H9 (cell line): Measurements from ENCODE around the gene EDA. TPM values are rescaled to one million over a fixed set of nuclear protein-coding genes. Genes with fewer than 3 reads are reported as not detected.

ENCODE experiments used
- DNase-seq: peaks from one replicate; pipeline ENCODE4 v3.0.0-alpha.2; 2017
- H2AFZ ChIP-seq: one replicate; pipeline ENCODE4 v1.6.1; 2013; ENCODE audit warnings: mild to moderate bottlenecking, low read length, control low read depth, moderate library complexity
- H2AK5ac ChIP-seq: 2 replicates; pipeline ENCODE4 v1.6.1; 2013; ENCODE audit warnings: low read length, control low read depth, mixed read lengths; ENCODE audit not compliant: insufficient read length
- H2BK120ac ChIP-seq: one replicate; pipeline ENCODE4 v1.6.1; 2013; ENCODE audit warnings: low read depth, mild to moderate bottlenecking, low read length, control low read depth, inconsistent platforms; ENCODE audit not compliant: poor library complexity, severe bottlenecking
- H2BK12ac ChIP-seq: 2 replicates; pipeline ENCODE4 v1.6.1; 2013; ENCODE audit warnings: low read length, control low read depth, mixed read lengths, low read depth; ENCODE audit not compliant: insufficient read length
- H2BK15ac ChIP-seq: 2 replicates; pipeline ENCODE4 v1.6.1; 2013; ENCODE audit warnings: low read depth, low read length, control low read depth
- H2BK20ac ChIP-seq: one replicate; pipeline ENCODE4 v1.6.1; 2013; ENCODE audit warnings: low read depth, mild to moderate bottlenecking, low read length, control low read depth, inconsistent platforms; ENCODE audit not compliant: poor library complexity, severe bottlenecking
- H2BK5ac ChIP-seq: 2 replicates; pipeline ENCODE4 v1.6.1; 2013; ENCODE audit warnings: low read length, control low read depth, mixed read lengths; ENCODE audit not compliant: insufficient read length
- H3K14ac ChIP-seq: 2 replicates; pipeline ENCODE4 v1.6.1; 2013; ENCODE audit warnings: low read length, control low read depth; ENCODE audit not compliant: insufficient read depth
- H3K18ac ChIP-seq: 2 replicates; pipeline ENCODE4 v1.6.1; 2013; ENCODE audit warnings: low read depth, mild to moderate bottlenecking, mixed read lengths, low read length, control low read depth; ENCODE audit not compliant: insufficient read length
- H3K23ac ChIP-seq: 2 replicates; pipeline ENCODE4 v1.6.1; 2013; ENCODE audit warnings: low read length, control low read depth, mixed read lengths, low read depth; ENCODE audit not compliant: insufficient read length
- H3K23me2 ChIP-seq: 2 replicates; pipeline ENCODE4 v1.6.1; 2013; ENCODE audit warnings: low read depth, mild to moderate bottlenecking, mixed read lengths, low read length, control low read depth; ENCODE audit not compliant: insufficient read length, poor library complexity, severe bottlenecking
- H3K27ac ChIP-seq: 2 replicates; pipeline ENCODE4 v1.5.1; 2013; ENCODE audit warnings: low read length, control low read depth, mixed read lengths, low read depth; ENCODE audit not compliant: insufficient read length
- H3K27me3 ChIP-seq: 2 replicates; pipeline ENCODE4 v1.6.1; 2013; ENCODE audit warnings: low read length, control low read depth, inconsistent platforms; ENCODE audit not compliant: insufficient read depth
- H3K4ac ChIP-seq: 2 replicates; pipeline ENCODE4 v1.6.1; 2013; ENCODE audit warnings: low read depth, mild to moderate bottlenecking, control low read depth, inconsistent platforms, low read length, moderate library complexity
- H3K4me1 ChIP-seq: 2 replicates; pipeline ENCODE4 v1.6.1; 2013; ENCODE audit warnings: low read length, control low read depth, inconsistent platforms; ENCODE audit not compliant: insufficient read depth
- H3K4me2 ChIP-seq: 2 replicates; pipeline ENCODE4 v1.6.1; 2013; ENCODE audit warnings: low read length, control low read depth, mixed read lengths; ENCODE audit not compliant: insufficient read length, insufficient read depth
- H3K56ac ChIP-seq: 2 replicates; pipeline ENCODE4 v1.6.1; 2013; ENCODE audit warnings: low read depth, mild to moderate bottlenecking, mixed read lengths, low read length, control low read depth; ENCODE audit not compliant: insufficient read length
- H3K79me1 ChIP-seq: 2 replicates; pipeline ENCODE4 v1.6.1; 2013; ENCODE audit warnings: low read depth, mild to moderate bottlenecking, moderate library complexity, low read length, control low read depth, inconsistent platforms; ENCODE audit not compliant: insufficient read depth, poor library complexity, severe bottlenecking
- H3K79me2 ChIP-seq: 2 replicates; pipeline ENCODE4 v1.6.1; 2013; ENCODE audit warnings: low read length, control low read depth, inconsistent platforms; ENCODE audit not compliant: insufficient read depth
- H3K9ac ChIP-seq: 2 replicates; pipeline ENCODE4 v1.6.1; 2013; ENCODE audit warnings: low read length, control low read depth, mixed read lengths; ENCODE audit not compliant: insufficient read length; ENCODE audit errors: extremely low read depth
- H3K9me3 ChIP-seq: one replicate; pipeline ENCODE4 v1.6.1; 2013; ENCODE audit warnings: low read depth, low read length, inconsistent platforms; ENCODE audit not compliant: control insufficient read depth
- H3T11ph ChIP-seq: one replicate; pipeline ENCODE4 v1.6.1; 2013; ENCODE audit warnings: mild to moderate bottlenecking, low read length, control low read depth, inconsistent platforms
- H4K20me1 ChIP-seq: one replicate; pipeline ENCODE4 v1.6.1; 2013; ENCODE audit not compliant: control insufficient read depth, insufficient read length, insufficient read depth
- H4K5ac ChIP-seq: 2 replicates; pipeline ENCODE4 v1.6.1; 2013; ENCODE audit warnings: low read depth, mild to moderate bottlenecking, mixed read lengths, low read length, control low read depth; ENCODE audit not compliant: insufficient read length
- H4K8ac ChIP-seq: replicated peaks from 2 replicates; pipeline ENCODE4 v1.6.1; 2013; ENCODE audit warnings: low read length, control low read depth, mixed read lengths, low read depth; ENCODE audit not compliant: insufficient read length
- H4K91ac ChIP-seq: 2 replicates; pipeline ENCODE4 v1.6.1; 2013; ENCODE audit warnings: low read depth, mild to moderate bottlenecking, moderate library complexity, mixed read lengths, low read length, control low read depth; ENCODE audit not compliant: insufficient read length
- H3K27ac Mint-ChIP-seq, 3 experiments: 2 replicates in 2 of 3; 3 replicates in 1 of 3; pipeline ENCODE4 v1.8.0; 2020 to 2021; ENCODE audit warnings: mixed read lengths in 3 of 3, mild to moderate bottlenecking in 1 of 3, moderate library complexity in 1 of 3
- H3K27me3 Mint-ChIP-seq: 2 replicates; pipeline ENCODE4 v1.8.0; 2021; ENCODE audit warnings: low read depth, mild to moderate bottlenecking, moderate library complexity, mixed read lengths
- H3K36me3 Mint-ChIP-seq, 3 experiments: 2 replicates in 2 of 3; 3 replicates in 1 of 3; pipeline ENCODE4 v1.8.0; 2020 to 2021; ENCODE audit warnings: low read depth in 3 of 3, mixed read lengths in 3 of 3; ENCODE audit not compliant: insufficient read depth in 1 of 3
- H3K4me1 Mint-ChIP-seq, 2 experiments: 2 replicates each; pipeline ENCODE4 v1.8.0; 2020; ENCODE audit warnings: mixed read lengths in 2 of 2
- H3K4me3 Mint-ChIP-seq, 2 experiments: 2 replicates in 1 of 2; 3 replicates in 1 of 2; pipeline ENCODE4 v1.8.0; 2020 to 2021; ENCODE audit warnings: mild to moderate bottlenecking in 2 of 2, mixed read lengths in 2 of 2, moderate library complexity in 1 of 2
- H3K9me3 Mint-ChIP-seq, 2 experiments: 2 replicates in 1 of 2; 3 replicates in 1 of 2; pipeline ENCODE4 v1.8.0; 2020; ENCODE audit warnings: mild to moderate bottlenecking in 2 of 2, mixed read lengths in 2 of 2, moderate library complexity in 1 of 2
- CTCF ChIP-seq: fragments of 200-600 bp; sonication (generic); conservative IDR thresholded peaks from 3 replicates; pipeline ENCODE4 v1.8.0; 2021; ENCODE audit warnings: antibody characterized with exemption, mild to moderate bottlenecking
- WGBS: extraction: QIAGEN DNeasy Blood & Tissue Kit; methylation state at CpG from one replicate; pipeline ENCODE4 v1.1.7; 2013; ENCODE audit warnings: missing lambda C conversion rate, low lambda C conversion rate, mixed read lengths; ENCODE audit not compliant: insufficient read length; ENCODE audit errors: extremely low coverage; 5-methylcytosine and 5-hydroxymethylcytosine counted together
- total RNA-seq: library from RNA; stranded (reverse); gene quantifications from 2 replicates; pipeline ENCODE4 v1.2.1, GENCODE V29; 2021

Gene EDA
- total RNA-seq, 1 experiment from 2014 or later, result 7.7 TPM

GRCh38 chrX:70049925-70050324, 434.0 kb downstream of the EDA start, which contains the start of gene AWAT2:
Gene AWAT2 (minus strand): TSS chrX:70049938. CDS start chrX:70049932, 6 bp downstream.
- H2BK5ac ChIP-seq, result no peak within 1 kb of the TSS
- H4K20me1 ChIP-seq, result no peaks in the 10 kb centered on the region
- no peak within 1 kb of the TSS for H3K9ac ChIP-seq
- peaks cover 49% of the 10 kb centered on the region for H3K9me3 ChIP-seq
- H3K4ac ChIP-seq, result no peak within 1 kb of the TSS
- peaks cover 63 to 67% of the 10 kb centered on the region in 2 experiments for H3K9me3 Mint-ChIP-seq
- H2BK15ac ChIP-seq, result no peak within 1 kb of the TSS
- H4K91ac ChIP-seq, result no peak within 1 kb of the TSS
- H3K4me1 ChIP-seq, result no peaks in the 10 kb centered on the region
- H2BK12ac ChIP-seq, result no peak within 1 kb of the TSS
- no peak within 1 kb of the TSS for H3K27ac ChIP-seq
- H3K18ac ChIP-seq, result no peak within 1 kb of the TSS
- no peak within 1 kb of the TSS for H2AK5ac ChIP-seq
- no peak within 1 kb of the TSS for H3K56ac ChIP-seq
- no peak within 1 kb of the TSS for H3T11ph ChIP-seq
- no peaks in the 10 kb centered on the region for H3K23me2 ChIP-seq
- no peaks in the 10 kb centered on the region for H3K27me3 ChIP-seq
- H3K14ac ChIP-seq, result no peak within 1 kb of the TSS
- no peaks in the 10 kb centered on the region for H3K4me1 Mint-ChIP-seq
- no peaks in the 10 kb centered on the region for H3K79me1 ChIP-seq
- no peak within 1 kb of the TSS for H3K23ac ChIP-seq
- no peaks in the 10 kb centered on the region; the same call in none of the 2 replicates for H3K27me3 Mint-ChIP-seq
- DNase-seq, result no peak
- H3K4me2 ChIP-seq, result no peak within 1 kb of the TSS
- H4K8ac ChIP-seq, result no peak within 1 kb of the TSS
- no peak within 1 kb of the TSS for H3K4me3 Mint-ChIP-seq
- no peak within 1 kb of the TSS for H2AFZ ChIP-seq
- no CpG with 5 or more reads among the region's 4 CpGs for WGBS
- no peak within 1 kb of the TSS for H2BK20ac ChIP-seq
- H2BK120ac ChIP-seq, result no peak within 1 kb of the TSS
- no peak within 1 kb of the TSS for H4K5ac ChIP-seq
- no peaks in the 10 kb centered on the region; a peak in 2 of 7 replicates for H3K36me3 Mint-ChIP-seq
- no peaks in the 10 kb centered on the region for H3K79me2 ChIP-seq
- TF ChIP-seq CTCF, result no peak
- no peak within 1 kb of the TSS; a peak in 2 of 7 replicates for H3K27ac Mint-ChIP-seq
